ENCODE measurements around the gene PLA2G12B.

DNA sequence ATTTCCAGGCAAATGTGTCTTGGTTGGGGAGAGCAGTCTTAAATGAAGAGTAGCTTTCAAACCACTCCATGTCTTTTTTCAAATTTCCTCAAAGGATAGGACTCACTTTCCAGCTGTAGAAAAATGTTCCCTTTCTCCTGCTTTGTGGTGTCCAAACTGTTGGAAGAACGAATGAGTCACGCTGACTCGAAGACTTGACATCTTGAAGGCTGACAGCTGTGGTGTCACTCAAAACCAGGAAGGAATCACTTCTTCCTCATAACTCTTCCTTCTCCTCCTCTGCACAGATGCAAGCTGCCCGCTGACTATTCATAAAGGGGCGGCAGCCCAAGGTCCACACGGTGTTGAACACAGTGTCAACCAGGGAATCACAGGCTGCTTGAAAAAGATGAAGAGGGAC, 19.2 kb downstream of the PLA2G12B start:
- TF ChIP-seq, protein P1, sequence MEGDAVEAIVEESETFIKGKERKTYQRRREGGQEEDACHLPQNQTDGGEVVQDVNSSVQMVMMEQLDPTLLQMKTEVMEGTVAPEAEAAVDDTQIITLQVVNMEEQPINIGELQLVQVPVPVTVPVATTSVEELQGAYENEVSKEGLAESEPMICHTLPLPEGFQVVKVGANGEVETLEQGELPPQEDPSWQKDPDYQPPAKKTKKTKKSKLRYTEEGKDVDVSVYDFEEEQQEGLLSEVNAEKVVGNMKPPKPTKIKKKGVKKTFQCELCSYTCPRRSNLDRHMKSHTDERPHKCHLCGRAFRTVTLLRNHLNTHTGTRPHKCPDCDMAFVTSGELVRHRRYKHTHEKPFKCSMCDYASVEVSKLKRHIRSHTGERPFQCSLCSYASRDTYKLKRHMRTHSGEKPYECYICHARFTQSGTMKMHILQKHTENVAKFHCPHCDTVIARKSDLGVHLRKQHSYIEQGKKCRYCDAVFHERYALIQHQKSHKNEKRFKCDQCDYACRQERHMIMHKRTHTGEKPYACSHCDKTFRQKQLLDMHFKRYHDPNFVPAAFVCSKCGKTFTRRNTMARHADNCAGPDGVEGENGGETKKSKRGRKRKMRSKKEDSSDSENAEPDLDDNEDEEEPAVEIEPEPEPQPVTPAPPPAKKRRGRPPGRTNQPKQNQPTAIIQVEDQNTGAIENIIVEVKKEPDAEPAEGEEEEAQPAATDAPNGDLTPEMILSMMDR (conservative IDR thresholded peaks at IDR 0.05; ENCODE audit: low read length): no peak
- TF ChIP-seq EZH2phosphoT487 (IDR thresholded peaks at IDR 0.05; ENCODE audit: borderline replicate concordance, low read depth, low read length): no peak
